HTR-8/SVneo (cell line): Measurements from ENCODE around the gene RUVBL1.
"Not testable (repeated sequence)": the region's sequence is repeated elsewhere in the genome, so short reads cannot be mapped to it uniquely, and the experiment has no call there.

ENCODE experiments used
- DNase-seq: peaks from one replicate; pipeline ENCODE4 v3.0.0; 2011; ENCODE audit warnings: low spot score, mixed read lengths; ENCODE audit not compliant: insufficient read length
- FAIRE-seq: peaks from 2 replicates; lab custom pipeline; 2011; peaks lifted over from hg19 to GRCh38; lab: Jason Lieb, UNC

The RUVBL1 gene

GRCh38 chr3:128123538-128124368, at the start of gene RUVBL1:
TSS of gene RUVBL1 (minus strand) at chr3:128123812. CDS start at chr3:128123724, 88 bp downstream.
- peak; percentile 99 for DNase-seq

GRCh38 chr3:128173200-128173599, 49.6 kb upstream of the RUVBL1 start:
- DNase-seq (no peak), FAIRE-seq (no peak)

More at GRCh38 chr3:128123538-128124368, at the start of gene RUVBL1:
- FAIRE-seq = peak; percentile 51

- DNase-seq = peak; percentile 79
- peak; percentile 86 for FAIRE-seq
Measured at GRCh38 chr3:128170866-128171516, 47.4 kb upstream of the RUVBL1 start.

GRCh38 chr3:128168836-128169235, 45.2 kb upstream of the RUVBL1 start:
- FAIRE-seq = no peak
- no peak for DNase-seq

GRCh38 chr3:128167973-128168674, 44.5 kb upstream of the RUVBL1 start:
- no peak for FAIRE-seq
- no peak for DNase-seq

- FAIRE-seq (no peak), DNase-seq (no peak)
Measured at GRCh38 chr3:128167646-128167972, 44.0 kb upstream of the RUVBL1 start.

GRCh38 chr3:128166971-128167453, 43.4 kb upstream of the RUVBL1 start:
- DNase-seq (no peak), FAIRE-seq (no peak)

GRCh38 chr3:128163432-128163831, 39.8 kb upstream of the RUVBL1 start:
- FAIRE-seq = no peak
- no peak for DNase-seq

- DNase-seq (no peak), FAIRE-seq (no peak)
Measured at GRCh38 chr3:128160661-128161060, 37.0 kb upstream of the RUVBL1 start.

- FAIRE-seq = no peak
- no peak for DNase-seq
Measured at GRCh38 chr3:128155616-128156360, 32.2 kb upstream of the RUVBL1 start.

- FAIRE-seq = not testable (repeated sequence)
Measured at GRCh38 chr3:128154354-128154753, 30.7 kb upstream of the RUVBL1 start.

GRCh38 chr3:128153156-128154041, 29.8 kb upstream of the RUVBL1 start, which contains the start of gene EEFSEC:
TSS of gene EEFSEC (plus strand) at chr3:128153481. CDS start at chr3:128153508, 27 bp downstream.
- DNase-seq = peak; percentile 70

More at GRCh38 chr3:128154354-128154753, 30.7 kb upstream of the RUVBL1 start:
- not testable (repeated sequence) for DNase-seq

GRCh38 chr3:128152419-128153155, 29.0 kb upstream of the RUVBL1 start:
- no peak for FAIRE-seq
- no peak for DNase-seq

More at GRCh38 chr3:128153156-128154041, 29.8 kb upstream of the RUVBL1 start, which contains the start of gene EEFSEC:
- no peak for FAIRE-seq

GRCh38 chr3:128151758-128152274, 28.2 kb upstream of the RUVBL1 start:
- DNase-seq (no peak), FAIRE-seq (no peak)

GRCh38 chr3:128149650-128150049, 26.0 kb upstream of the RUVBL1 start:
- FAIRE-seq (no peak), DNase-seq (no peak)

GRCh38 chr3:128146201-128146600, 22.6 kb upstream of the RUVBL1 start:
- FAIRE-seq = peak; percentile 90
- no peak for DNase-seq

- DNase-seq = no peak
- FAIRE-seq = no peak
Measured at GRCh38 chr3:128145279-128145678, 21.7 kb upstream of the RUVBL1 start.
